HK-2 (cell line): ENCODE results near the gene CYP4F8.

Experiments
- DNase-seq: peaks from one replicate; pipeline ENCODE4 v3.0.0-alpha.2; 2018; ENCODE audit not compliant: unreplicated experiment

The CYP4F8 gene

GRCh38 chr19:15616627-15617270 lies 1.7 kb downstream of the CYP4F8 start:
- no peak for DNase-seq

GRCh38 chr19:15618321-15618720 lies 3.3 kb downstream of the CYP4F8 start:
- DNase-seq = no peak

GRCh38 chr19:15621801-15622200 lies 6.8 kb downstream of the CYP4F8 start:
- no peak for DNase-seq

- no peak for DNase-seq
These were observed 8.0 kb downstream of the CYP4F8 start for GRCh38 chr19:15622991-15623390.

- DNase-seq = peak; percentile 6
These were observed 8.8 kb downstream of the CYP4F8 start for GRCh38 chr19:15623711-15624318.

- no peak for DNase-seq
These were observed 13.4 kb downstream of the CYP4F8 start for GRCh38 chr19:15628236-15629002.

GRCh38 chr19:15629003-15629880 lies 14.2 kb downstream of the CYP4F8 start:
- DNase-seq = peak; percentile 85

- DNase-seq = peak; percentile 34
These were observed 16.8 kb downstream of the CYP4F8 start for GRCh38 chr19:15631817-15632216.

- no peak for DNase-seq
These were observed 18.2 kb downstream of the CYP4F8 start for GRCh38 chr19:15633082-15633835.

GRCh38 chr19:15634105-15634504 lies 19.1 kb downstream of the CYP4F8 start:
- no peak for DNase-seq

GRCh38 chr19:15635016-15635805 lies 20.2 kb downstream of the CYP4F8 start:
- no peak for DNase-seq

- DNase-seq = no peak
These were observed 21.0 kb downstream of the CYP4F8 start for GRCh38 chr19:15636026-15636425.

GRCh38 chr19:15639596-15639995 lies 24.6 kb downstream of the CYP4F8 start:
- DNase-seq = no peak

- DNase-seq = peak; percentile 36
These were observed 25.4 kb downstream of the CYP4F8 start, which contains the start of gene CYP4F3 for GRCh38 chr19:15640294-15640903. Gene CYP4F3, plus strand, starts transcription at chr19:15640897. Its CDS starts 519 bp downstream, at chr19:15641416.

- no peak for DNase-seq
These were observed 26.0 kb downstream of the CYP4F8 start for GRCh38 chr19:15640904-15641597.

- no peak for DNase-seq
These were observed 27.0 kb downstream of the CYP4F8 start for GRCh38 chr19:15641901-15642491.

GRCh38 chr19:15642807-15643206 lies 27.8 kb downstream of the CYP4F8 start:
- DNase-seq = no peak

GRCh38 chr19:15643387-15643786 lies 28.4 kb downstream of the CYP4F8 start:
- DNase-seq = no peak
